K562 (cell line): ENCODE results near the gene SLC7A5. TPM values are rescaled to one million over a fixed set of nuclear protein-coding genes. Genes with fewer than 3 reads are reported as not detected.
A peak's percentile ranks its signal among the peaks of the same experiment; 100 is the strongest.

ENCODE experiments used
- ATAC-seq: fragments of 200-7000 bp; cut with Tn5 transposase; 3 replicates; pipeline ENCODE4 v1.9.1; 2020; ENCODE audit warnings: moderate library complexity
- BruUV-seq: library from RNA; stranded (reverse); fragments of 400-500 nt; replicated peaks from 2 replicates; lab custom pipeline; 2021; lab: Mats Ljungman, UMichigan
- CTCF ChIA-PET: fragments of 300-600 bp; formaldehyde crosslinking; extraction: SDS; loops from one replicate; lab custom pipeline; 2021; ENCODE audit warnings: low intra/inter-chr PET ratio; lab: Yijun Ruan, JAX
- POLR2A ChIA-PET: fragments of 300-600, 350-650 bp; sonication (Branson Sonifier 250); formaldehyde crosslinking; extraction: SDS; loops from one replicate; lab custom pipeline; 2021; ENCODE audit warnings: antibody characterized with exemption, inconsistent platforms; lab: Yijun Ruan, JAX
- DNase-seq, 4 experiments: peaks; one replicate each; pipeline versions ENCODE4 v3.0.0 to v3.0.0-alpha.2; 2011 to 2018; ENCODE audit warnings: low spot score in 3 of 4, mixed read lengths in 3 of 4; ENCODE audit errors: extremely low read depth in 1 of 4
- FAIRE-seq: peaks from 2 replicates; lab custom pipeline; 2011; peaks lifted over from hg19 to GRCh38; lab: Jason Lieb, UNC
- H2AFZ ChIP-seq: 2 replicates; pipeline ENCODE4 v1.6.0; 2011; ENCODE audit warnings: low read depth, low read length, control low read depth, inconsistent platforms
- H3K27ac ChIP-seq: fragments of 200-600 bp; 3 replicates; pipeline ENCODE4 v1.8.0; 2011; ENCODE audit warnings: low read depth, mild to moderate bottlenecking, control low read depth, inconsistent platforms, low read length, moderate library complexity, mixed read lengths; ENCODE audit errors: extremely low read depth
- H3K27me3 ChIP-seq, 2 experiments: fragments of 300-600 bp in 1 of 2; 2 replicates in 1 of 2; 3 replicates in 1 of 2; pipeline versions ENCODE4 v1.6.0 to v1.8.0; 2011; ENCODE audit warnings: inconsistent platforms in 2 of 2, low read length in 2 of 2, mild to moderate bottlenecking in 1 of 2, mixed read lengths in 1 of 2, moderate library complexity in 1 of 2; ENCODE audit not compliant: control insufficient read depth in 2 of 2, insufficient read depth in 2 of 2
- H3K36me3 ChIP-seq: fragments of 300-600 bp; 3 replicates; pipeline ENCODE4 v1.8.0; 2011; ENCODE audit warnings: mild to moderate bottlenecking, low read length, inconsistent platforms; ENCODE audit not compliant: control insufficient read depth, insufficient read depth
- H3K4me1 ChIP-seq, 2 experiments: fragments of 200-600 bp in 1 of 2; replicated peaks in 1 of 2; 2 replicates in 1 of 2; 3 replicates in 1 of 2; pipeline versions ENCODE4 v1.5.1 to v1.8.0; 2011; ENCODE audit warnings: inconsistent platforms in 2 of 2, low read length in 2 of 2, mild to moderate bottlenecking in 1 of 2, mixed read lengths in 1 of 2, moderate library complexity in 1 of 2; ENCODE audit not compliant: control insufficient read depth in 2 of 2, insufficient read depth in 2 of 2
- H3K4me2 ChIP-seq: 2 replicates; pipeline ENCODE4 v1.6.1; 2011; ENCODE audit warnings: low read length, control low read depth, inconsistent platforms, mixed read lengths; ENCODE audit not compliant: insufficient read depth
- H3K4me3 ChIP-seq: fragments of 200-600 bp; sonication (generic), shearing (Covaris generic); 2 replicates; pipeline ENCODE4 v1.5.1; 2016; ENCODE audit warnings: control low read depth, inconsistent platforms
- H3K79me2 ChIP-seq: fragments of 200-600 bp; 3 replicates; pipeline ENCODE4 v1.8.0; 2011; ENCODE audit warnings: low read length, inconsistent platforms; ENCODE audit not compliant: control insufficient read depth, insufficient read depth
- H3K9ac ChIP-seq, 2 experiments: 2 replicates each; pipeline versions ENCODE4 v1.6.0 to v1.6.1; 2011; ENCODE audit warnings: low read depth in 2 of 2, low read length in 2 of 2, control low read depth in 1 of 2, inconsistent platforms in 1 of 2, mild to moderate bottlenecking in 1 of 2, mixed read lengths in 1 of 2; ENCODE audit not compliant: insufficient read depth in 1 of 2
- H3K9me1 ChIP-seq: one replicate; pipeline ENCODE4 v1.6.0; 2011; ENCODE audit warnings: inconsistent platforms, mild to moderate bottlenecking, low read length, moderate library complexity; ENCODE audit not compliant: control insufficient read depth, insufficient read depth
- H3K9me3 ChIP-seq: replicated peaks from 2 replicates; pipeline ENCODE4 v1.5.1; 2011; ENCODE audit warnings: low read depth, low read length, inconsistent platforms; ENCODE audit not compliant: control insufficient read depth, insufficient read depth
- H4K20me1 ChIP-seq: replicated peaks from 2 replicates; pipeline ENCODE4 v1.6.1; 2011; ENCODE audit warnings: low read length, inconsistent platforms, mixed read lengths; ENCODE audit not compliant: control insufficient read depth, insufficient read depth
- CREBBP ChIP-seq: IDR thresholded peaks from one replicate; pipeline ENCODE4 v1.6.1; 2012; ENCODE audit warnings: low read depth, mild to moderate bottlenecking, control low read depth, inconsistent platforms, low read length
- GABPB1 ChIP-seq: sonication (generic); formaldehyde crosslinking; IDR thresholded peaks from 2 replicates; pipeline ENCODE4 v1.8.0; 2022; ENCODE audit warnings: mild to moderate bottlenecking, missing genetic modification reagents
- KAT2B ChIP-seq: IDR thresholded peaks from one replicate; pipeline ENCODE4 v1.6.1; 2012; ENCODE audit warnings: low read depth, mild to moderate bottlenecking, control low read depth, inconsistent platforms, low read length, moderate library complexity
- MCM5 ChIP-seq: fragments of 450-650 bp; IDR thresholded peaks from 2 replicates; pipeline ENCODE4 v1.6.1; 2016; ENCODE audit warnings: low read depth
- NBN ChIP-seq: fragments of 450-650 bp; IDR thresholded peaks from 2 replicates; pipeline ENCODE4 v1.6.1; 2016; ENCODE audit warnings: low read depth, mild to moderate bottlenecking
- RBM22 ChIP-seq: fragments of 200-400 bp; formaldehyde crosslinking; IDR thresholded peaks from 2 replicates; pipeline ENCODE4 v1.6.1; 2018; ENCODE audit warnings: low read length, low read depth; ENCODE audit not compliant: poor library complexity, severe bottlenecking
- SAFB ChIP-seq: fragments of 200-400 bp; formaldehyde crosslinking; IDR thresholded peaks from 2 replicates; pipeline ENCODE4 v1.6.1; 2017; ENCODE audit warnings: low read depth, low read length, borderline replicate concordance
- ZNF253 ChIP-seq: fragments of 250-450 bp; sonication (Bioruptor Pico); conservative IDR thresholded peaks from 2 replicates; pipeline ENCODE4 v1.6.1; 2021; ENCODE audit warnings: mild to moderate bottlenecking
- ZNF644 ChIP-seq: fragments of 200-800 bp; sonication (Bioruptor generic); IDR thresholded peaks from 2 replicates; pipeline ENCODE4 v1.6.1; 2016; ENCODE audit warnings: low read depth, missing genetic modification characterization, missing compliant biosample characterization
- WGBS: fragments of 100-300 bp; shearing (Covaris generic); methylation state at CpG from one replicate; pipeline ENCODE4 v1.1.6; 2016; ENCODE audit warnings: low coverage, mixed read lengths; ENCODE audit not compliant: insufficient coverage; ENCODE audit errors: missing lambda C conversion rate; 5-methylcytosine and 5-hydroxymethylcytosine counted together
- in situ Hi-C: fragments of 300-500 bp; cut with MboI; formaldehyde crosslinking; loops from 4 replicates; pipeline ENCODE4 v1.15.0; 2018; ENCODE audit warnings: inconsistent platforms, mixed read lengths
- intact Hi-C: fragments of 100-400 bp; cut with micrococcal nuclease; formaldehyde crosslinking; loops from 2 replicates; pipeline ENCODE4 v1.14.2; 2022
- polyA plus RNA-seq, 8 experiments: library from polyadenylated mRNA; depleted of rRNA in 4 of 8; stranded (reverse) in 5 of 8; unstranded in 3 of 8; fragments of >200 nt; fragmentation: Nextera tagmentation in 2 of 8; fragmentation: Illumina TruSeq in 1 of 8; extraction: Ambion mirVana in 2 of 8; extraction: Trizol in 1 of 8; gene quantifications; 2 replicates each; pipeline versions ENCODE4 v1.2.1 to v1.2.3, GENCODE V29; 2011 to 2014; ENCODE audit warnings: inconsistent platforms in 1 of 8, missing spikeins in 1 of 8
- total RNA-seq, 7 experiments: library from RNA; depleted of rRNA in 6 of 7; stranded (reverse); fragments of >200 nt in 6 of 7; fragmentation: Illumina TruSeq in 2 of 7; extraction: Trizol in 2 of 7; gene quantifications; 2 replicates each; pipeline versions ENCODE4 v1.2.1 to v1.2.3, GENCODE V29; 2011 to 2021; ENCODE audit warnings: low replicate concordance in 1 of 7
- TF ChIP-seq, protein P1 (sequence below): sonication (generic); formaldehyde crosslinking; IDR thresholded peaks from 2 replicates; pipeline ENCODE4 v1.8.0; 2023; ENCODE audit warnings: mild to moderate bottlenecking, missing genetic modification reagents
- TF ChIP-seq, protein P2 (sequence below): fragments of 250-450 bp; sonication (Bioruptor Pico); IDR thresholded peaks from 2 replicates; pipeline ENCODE4 v1.4.0; 2020; ENCODE audit warnings: borderline replicate concordance
- TF ChIP-seq, protein P3 (sequence below): fragments of 450-650 bp; IDR thresholded peaks from 2 replicates; pipeline ENCODE4 v1.7.1; 2018; ENCODE audit warnings: mild to moderate bottlenecking, low read depth; ENCODE audit not compliant: partially characterized antibody

SLC7A5 gene
- total and polyA plus RNA-seq, 9 of the 15 experiments (the other 6 are each of a cell fraction or from before 2014, with no cell fraction given), result 1.9 to 220 (median 18.6) TPM

DNA sequence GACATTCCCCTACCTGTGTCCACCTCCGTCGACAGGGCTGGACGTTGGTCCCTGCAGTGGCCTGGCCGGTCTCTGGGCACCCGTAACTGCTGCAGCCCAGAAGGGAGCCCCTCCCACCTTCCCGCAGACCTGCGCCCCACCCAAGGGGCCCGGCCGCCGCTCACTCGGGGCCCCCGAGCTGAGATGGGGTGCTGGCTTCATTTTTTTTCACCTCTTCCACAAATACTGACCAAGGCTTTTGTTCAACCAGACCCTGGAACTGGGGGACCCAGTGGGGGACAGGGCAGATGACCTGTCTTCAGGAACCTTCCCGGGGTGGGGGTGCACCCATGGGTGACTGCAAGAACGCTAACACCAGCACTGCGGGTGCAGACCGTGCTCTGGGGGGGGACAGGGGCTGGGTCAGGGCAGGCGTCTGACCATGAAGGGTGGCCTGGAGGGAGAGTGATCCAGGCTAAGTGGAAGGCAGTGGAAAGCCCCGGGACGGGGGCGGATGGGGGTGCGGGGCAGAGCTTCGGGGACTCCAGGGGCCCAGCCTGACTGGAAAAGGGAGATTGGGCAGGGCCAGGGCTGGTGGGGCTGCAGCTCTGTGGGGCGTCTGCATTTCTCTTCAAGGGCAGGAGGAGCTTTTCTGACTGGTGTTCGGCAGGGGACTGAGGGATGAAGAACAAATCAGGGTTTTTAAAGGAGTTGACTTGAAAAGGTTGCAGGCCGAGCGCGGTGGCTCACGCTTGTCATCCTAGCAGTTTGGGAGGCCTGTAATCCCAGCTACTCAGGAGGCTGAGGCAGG, 42.3 kb downstream of the SLC7A5 start:
- ATAC-seq (no peak), DNase-seq (no peak), FAIRE-seq (no peak)
- Histone ChIP-seq H3K36me3 (peaks cover 24% of the 10 kb centered on the region; the same call in 2 of the 3 replicates), H3K4me2 (no peak overlapping the region), H2AFZ (no peak overlapping the region), H3K4me3 (no peak overlapping the region), H3K79me2 (no peaks in the 10 kb centered on the region), H3K27ac (no peak overlapping the region), H3K4me1 (peaks cover 0 to 46% of the 10 kb centered on the region in 2 experiments; a peak in 2 of 5 replicates), H3K9me3 (no peaks in the 10 kb centered on the region), H3K27me3 (peaks cover 22 to 36% of the 10 kb centered on the region in 2 experiments; a peak in 4 of 5 replicates), H3K9me1 (peaks cover 2% of the 10 kb centered on the region), H4K20me1 (peaks cover 23% of the 10 kb centered on the region), H3K9ac (peak overlapping the region in 1 of 2 experiments; percentile 26; a peak in 1 of 4 replicates)
- in situ Hi-C loops, result no loop called here
- intact Hi-C loops, result no loop called here
- POLR2A ChIA-PET, result interaction anchor here (0.6 to 3.8 kb wide), 13 partner anchors 7 to 153 kb away, joined by 3 to 28 read pairs (median 5); partner anchors contain the start of gene BANP
- 23% methylated on average over 26 of the region's 28 CpGs for WGBS
- CTCF ChIA-PET, result no interaction called here
- BruUV-seq, result no TSS peak
- TF ChIP-seq, protein P1, sequence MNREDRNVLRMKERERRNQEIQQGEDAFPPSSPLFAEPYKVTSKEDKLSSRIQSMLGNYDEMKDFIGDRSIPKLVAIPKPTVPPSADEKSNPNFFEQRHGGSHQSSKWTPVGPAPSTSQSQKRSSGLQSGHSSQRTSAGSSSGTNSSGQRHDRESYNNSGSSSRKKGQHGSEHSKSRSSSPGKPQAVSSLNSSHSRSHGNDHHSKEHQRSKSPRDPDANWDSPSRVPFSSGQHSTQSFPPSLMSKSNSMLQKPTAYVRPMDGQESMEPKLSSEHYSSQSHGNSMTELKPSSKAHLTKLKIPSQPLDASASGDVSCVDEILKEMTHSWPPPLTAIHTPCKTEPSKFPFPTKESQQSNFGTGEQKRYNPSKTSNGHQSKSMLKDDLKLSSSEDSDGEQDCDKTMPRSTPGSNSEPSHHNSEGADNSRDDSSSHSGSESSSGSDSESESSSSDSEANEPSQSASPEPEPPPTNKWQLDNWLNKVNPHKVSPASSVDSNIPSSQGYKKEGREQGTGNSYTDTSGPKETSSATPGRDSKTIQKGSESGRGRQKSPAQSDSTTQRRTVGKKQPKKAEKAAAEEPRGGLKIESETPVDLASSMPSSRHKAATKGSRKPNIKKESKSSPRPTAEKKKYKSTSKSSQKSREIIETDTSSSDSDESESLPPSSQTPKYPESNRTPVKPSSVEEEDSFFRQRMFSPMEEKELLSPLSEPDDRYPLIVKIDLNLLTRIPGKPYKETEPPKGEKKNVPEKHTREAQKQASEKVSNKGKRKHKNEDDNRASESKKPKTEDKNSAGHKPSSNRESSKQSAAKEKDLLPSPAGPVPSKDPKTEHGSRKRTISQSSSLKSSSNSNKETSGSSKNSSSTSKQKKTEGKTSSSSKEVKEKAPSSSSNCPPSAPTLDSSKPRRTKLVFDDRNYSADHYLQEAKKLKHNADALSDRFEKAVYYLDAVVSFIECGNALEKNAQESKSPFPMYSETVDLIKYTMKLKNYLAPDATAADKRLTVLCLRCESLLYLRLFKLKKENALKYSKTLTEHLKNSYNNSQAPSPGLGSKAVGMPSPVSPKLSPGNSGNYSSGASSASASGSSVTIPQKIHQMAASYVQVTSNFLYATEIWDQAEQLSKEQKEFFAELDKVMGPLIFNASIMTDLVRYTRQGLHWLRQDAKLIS, result no peak
- TF ChIP-seq CREBBP (no peak), ZNF644 (no peak), KAT2B (no peak), MCM5 (no peak), SAFB (no peak), ZNF253 (CRISPR knock-in tag) (no peak), NBN (no peak), RBM22 (peak; percentile 91), GABPB1 (no peak)
- TF ChIP-seq, protein P2, sequence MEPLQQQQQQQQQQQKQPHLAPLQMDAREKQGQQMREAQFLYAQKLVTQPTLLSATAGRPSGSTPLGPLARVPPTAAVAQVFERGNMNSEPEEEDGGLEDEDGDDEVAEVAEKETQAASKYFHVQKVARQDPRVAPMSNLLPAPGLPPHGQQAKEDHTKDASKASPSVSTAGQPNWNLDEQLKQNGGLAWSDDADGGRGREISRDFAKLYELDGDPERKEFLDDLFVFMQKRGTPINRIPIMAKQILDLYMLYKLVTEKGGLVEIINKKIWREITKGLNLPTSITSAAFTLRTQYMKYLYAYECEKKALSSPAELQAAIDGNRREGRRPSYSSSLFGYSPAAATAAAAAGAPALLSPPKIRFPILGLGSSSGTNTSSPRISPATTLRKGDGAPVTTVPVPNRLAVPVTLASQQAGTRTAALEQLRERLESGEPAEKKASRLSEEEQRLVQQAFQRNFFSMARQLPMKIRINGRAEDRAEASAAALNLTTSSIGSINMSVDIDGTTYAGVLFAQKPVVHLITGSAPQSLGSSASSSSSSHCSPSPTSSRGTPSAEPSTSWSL (CRISPR knock-in tag), result no peak
- TF ChIP-seq, protein P3, sequence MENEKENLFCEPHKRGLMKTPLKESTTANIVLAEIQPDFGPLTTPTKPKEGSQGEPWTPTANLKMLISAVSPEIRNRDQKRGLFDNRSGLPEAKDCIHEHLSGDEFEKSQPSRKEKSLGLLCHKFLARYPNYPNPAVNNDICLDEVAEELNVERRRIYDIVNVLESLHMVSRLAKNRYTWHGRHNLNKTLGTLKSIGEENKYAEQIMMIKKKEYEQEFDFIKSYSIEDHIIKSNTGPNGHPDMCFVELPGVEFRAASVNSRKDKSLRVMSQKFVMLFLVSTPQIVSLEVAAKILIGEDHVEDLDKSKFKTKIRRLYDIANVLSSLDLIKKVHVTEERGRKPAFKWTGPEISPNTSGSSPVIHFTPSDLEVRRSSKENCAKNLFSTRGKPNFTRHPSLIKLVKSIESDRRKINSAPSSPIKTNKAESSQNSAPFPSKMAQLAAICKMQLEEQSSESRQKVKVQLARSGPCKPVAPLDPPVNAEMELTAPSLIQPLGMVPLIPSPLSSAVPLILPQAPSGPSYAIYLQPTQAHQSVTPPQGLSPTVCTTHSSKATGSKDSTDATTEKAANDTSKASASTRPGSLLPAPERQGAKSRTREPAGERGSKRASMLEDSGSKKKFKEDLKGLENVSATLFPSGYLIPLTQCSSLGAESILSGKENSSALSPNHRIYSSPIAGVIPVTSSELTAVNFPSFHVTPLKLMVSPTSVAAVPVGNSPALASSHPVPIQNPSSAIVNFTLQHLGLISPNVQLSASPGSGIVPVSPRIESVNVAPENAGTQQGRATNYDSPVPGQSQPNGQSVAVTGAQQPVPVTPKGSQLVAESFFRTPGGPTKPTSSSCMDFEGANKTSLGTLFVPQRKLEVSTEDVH, result no peak
